GM19025 (cell line): ENCODE data around the gene UGT2A1.

Experiments
- ATAC-seq: cut with Tn5 transposase; IDR thresholded peaks from one replicate; pipeline ENCODE4 v1.9.1; 2021; ENCODE audit warnings: mild to moderate bottlenecking, low read depth, moderate library complexity; ENCODE audit not compliant: unreplicated experiment

Gene UGT2A1

DNA sequence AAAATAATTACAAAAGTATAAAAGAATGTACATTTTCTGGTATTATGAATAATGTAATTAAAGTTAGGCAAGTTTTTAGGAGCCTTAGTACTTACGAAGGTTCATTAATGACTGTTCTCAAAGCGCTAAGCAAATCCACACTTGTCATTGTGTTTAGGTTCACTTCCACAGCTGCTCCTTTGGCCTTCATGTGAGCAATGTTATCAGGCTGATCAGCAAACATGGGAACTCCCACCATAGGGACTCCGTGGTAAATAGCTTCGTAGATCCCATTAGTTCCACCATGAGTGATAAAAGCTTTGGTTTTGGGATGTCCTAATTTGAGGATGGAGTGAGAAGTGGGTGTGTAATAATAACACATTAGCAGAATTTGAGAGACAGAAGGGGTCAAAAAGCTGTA lies 58.7 kb downstream of the UGT2A1 start:
- no peak for ATAC-seq

DNA sequence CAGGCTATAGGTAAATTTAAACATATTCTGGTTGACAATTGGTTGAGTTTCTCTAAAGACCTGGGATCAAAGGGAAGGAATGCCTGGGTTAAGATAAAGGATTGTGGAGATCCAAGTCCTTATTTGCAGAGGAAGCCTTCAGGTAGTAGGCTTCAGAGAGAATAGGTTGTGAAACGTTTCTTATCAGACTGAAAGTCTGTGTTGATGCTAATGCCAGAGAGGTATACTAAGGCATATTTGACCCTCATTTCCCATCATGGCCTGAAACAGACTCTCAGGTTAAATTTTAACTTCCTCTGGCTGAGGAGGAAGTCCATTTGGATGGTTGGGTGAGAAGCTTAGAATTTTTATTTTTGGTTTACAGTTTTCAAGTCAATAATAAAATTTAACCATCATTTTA lies 61.7 kb downstream of the UGT2A1 start:
- no peak for ATAC-seq

DNA sequence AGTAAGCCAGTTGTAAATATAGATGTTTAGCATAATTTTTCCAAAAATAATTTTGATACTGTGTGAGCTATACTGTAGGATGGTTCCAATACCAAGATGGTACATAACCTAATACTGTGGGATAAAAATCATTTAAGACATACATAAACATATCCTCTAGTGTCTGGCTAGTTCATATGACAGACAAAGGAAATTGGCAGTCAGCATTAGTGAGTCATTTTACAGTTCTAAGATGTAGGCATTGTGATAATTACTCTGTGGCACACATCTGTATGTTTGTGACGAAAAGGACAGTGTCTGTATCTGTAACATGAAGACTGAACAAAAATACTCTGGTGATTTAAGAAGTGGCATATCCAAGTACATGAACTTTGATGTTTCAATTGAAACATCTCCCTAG lies 63.2 kb downstream of the UGT2A1 start:
- ATAC-seq, result no peak

DNA sequence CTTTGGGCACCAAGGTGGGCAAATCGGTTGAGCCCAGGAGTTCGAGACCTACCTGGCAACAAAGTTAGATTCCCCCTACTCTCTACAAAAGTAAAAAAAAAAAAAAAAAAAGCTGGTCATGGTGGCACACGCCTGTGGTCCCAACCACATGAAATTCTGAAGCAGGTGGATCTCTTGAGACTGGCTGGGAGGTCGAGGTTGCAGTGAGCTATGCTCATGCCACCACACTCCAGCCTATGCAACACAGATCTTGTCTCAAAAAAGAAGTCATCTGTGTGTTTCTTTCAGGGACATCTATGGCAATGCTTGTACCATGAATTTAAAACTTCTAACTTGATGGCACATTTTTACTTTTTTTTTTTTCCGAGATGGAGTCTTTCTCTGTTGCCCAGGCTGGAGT lies 68.9 kb downstream of the UGT2A1 start:
- no peak for ATAC-seq

DNA sequence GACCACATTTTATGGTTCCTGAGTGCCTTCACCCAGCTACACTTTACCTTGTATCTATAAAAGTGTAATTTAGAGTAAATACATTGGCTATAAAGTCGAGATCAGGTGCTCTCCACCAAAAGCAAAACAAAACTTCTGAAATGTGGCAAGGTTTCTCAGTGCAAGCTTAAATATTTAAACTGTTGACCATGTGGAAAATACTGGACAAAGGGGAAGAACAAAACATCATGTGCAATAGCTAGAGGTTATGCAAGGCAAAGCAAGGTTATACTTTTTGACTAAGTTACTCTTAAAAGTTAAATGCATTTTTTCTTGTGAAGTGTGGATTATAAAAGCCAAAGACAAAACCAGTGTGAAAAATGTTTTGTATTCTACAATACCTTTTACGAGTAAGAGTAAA lies 69.5 kb downstream of the UGT2A1 start:
- no peak for ATAC-seq

DNA sequence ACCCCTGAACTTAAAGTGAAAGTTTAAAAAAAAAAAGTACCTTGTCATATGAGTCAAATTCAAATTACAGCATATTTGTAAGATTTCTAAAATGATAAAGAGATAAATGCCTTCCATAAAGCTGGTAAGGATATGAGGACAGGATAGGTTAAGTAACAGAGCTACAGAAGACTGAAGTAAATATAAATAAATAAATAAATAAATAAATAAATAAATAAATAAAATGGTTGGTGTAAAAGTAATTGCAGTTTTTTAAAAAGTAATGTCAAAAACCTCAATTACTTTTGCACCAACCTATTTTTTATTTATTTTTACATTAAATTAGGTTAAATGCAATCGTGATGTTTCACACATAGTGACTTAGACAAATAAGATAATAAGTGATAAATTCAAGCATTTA lies 75.8 kb downstream of the UGT2A1 start:
- no peak for ATAC-seq

DNA sequence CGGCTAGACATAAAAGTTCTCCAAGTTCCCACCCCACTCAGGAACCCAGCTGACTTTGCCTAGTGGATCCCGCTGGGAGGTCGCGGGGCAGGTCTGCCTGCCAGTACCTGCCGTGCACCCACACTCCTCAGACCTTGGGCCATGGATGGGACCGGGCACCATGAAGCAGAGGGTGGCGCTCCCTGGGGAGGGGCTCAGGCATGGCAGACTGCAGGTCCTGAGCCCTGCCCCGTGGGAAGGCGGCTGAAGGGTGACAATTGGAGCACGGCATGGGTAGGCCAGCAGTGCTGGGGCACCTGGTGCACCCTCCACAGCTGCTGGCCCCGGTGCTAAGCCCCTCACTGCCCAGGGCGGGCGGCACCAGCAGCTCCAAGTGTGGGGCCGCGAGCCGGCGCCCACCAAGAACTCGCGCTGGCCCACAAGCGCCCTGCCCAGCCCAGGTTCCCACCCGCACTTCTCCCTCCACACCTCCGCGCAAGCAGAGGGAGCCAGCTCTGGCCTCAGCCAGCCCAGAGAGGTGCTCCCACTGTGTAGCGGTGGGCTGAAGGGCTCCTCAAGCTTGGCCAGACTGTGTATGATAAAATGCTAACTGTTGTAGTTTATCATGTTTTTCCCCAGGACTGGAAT lies 76.7 kb downstream of the UGT2A1 start:
- no peak for ATAC-seq

DNA sequence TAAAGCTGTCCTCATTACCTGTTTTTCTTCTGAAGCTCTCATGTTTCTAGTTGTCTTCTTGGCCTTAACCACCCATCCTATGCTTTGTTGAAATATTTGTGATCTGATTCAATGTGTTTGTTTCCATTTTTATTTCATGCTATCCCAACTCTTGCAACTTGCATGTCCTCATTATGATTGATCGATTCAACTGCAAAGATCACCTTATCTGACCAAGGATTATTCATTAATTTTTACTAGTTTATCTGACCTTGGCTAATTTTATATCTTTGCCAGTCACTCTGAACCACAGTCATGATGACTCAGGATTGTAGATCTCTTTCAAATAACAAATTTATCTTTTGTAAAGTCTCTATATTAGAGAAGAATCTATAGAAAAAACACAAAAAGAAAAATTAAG lies 84.3 kb downstream of the UGT2A1 start:
- no peak for ATAC-seq

DNA sequence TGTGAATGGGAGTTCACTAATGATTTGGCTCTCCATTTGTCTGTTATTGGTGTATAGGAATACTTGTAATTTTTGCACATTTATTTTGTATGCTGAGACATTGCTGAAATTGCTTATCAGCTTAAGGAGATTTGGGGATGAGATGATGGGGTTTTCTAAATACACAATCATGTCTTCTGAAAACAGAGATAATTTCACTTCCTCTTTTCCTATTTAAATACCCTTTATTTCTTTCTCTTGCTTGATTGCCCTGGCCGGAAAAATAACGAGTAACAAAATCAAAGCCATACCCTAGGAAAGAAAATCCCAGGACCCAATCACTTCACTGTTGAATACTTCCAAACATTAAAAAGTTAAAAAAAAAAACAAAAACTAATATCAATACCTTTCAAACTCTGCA lies 89.6 kb downstream of the UGT2A1 start:
- ATAC-seq, result no peak

DNA sequence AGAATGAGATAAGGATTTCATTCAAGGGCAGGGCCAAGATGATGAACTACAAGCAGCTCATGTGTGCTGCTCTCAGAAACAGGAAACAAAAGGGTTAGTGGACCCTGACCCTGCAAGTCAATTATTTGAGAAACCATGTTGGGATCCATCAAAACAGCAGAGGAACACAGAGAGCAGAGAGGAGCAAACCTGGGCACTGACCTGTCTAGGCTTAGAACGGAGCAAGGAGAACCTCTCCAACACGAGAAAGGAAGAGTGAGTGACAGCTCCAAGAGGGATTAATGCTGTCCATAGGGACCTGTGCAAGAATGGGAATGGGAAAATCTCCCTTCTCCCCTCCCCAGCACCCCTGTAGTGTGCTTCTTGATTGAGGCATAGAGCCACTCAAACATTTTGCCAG lies 103.4 kb downstream of the UGT2A1 start:
- ATAC-seq, result no peak

DNA sequence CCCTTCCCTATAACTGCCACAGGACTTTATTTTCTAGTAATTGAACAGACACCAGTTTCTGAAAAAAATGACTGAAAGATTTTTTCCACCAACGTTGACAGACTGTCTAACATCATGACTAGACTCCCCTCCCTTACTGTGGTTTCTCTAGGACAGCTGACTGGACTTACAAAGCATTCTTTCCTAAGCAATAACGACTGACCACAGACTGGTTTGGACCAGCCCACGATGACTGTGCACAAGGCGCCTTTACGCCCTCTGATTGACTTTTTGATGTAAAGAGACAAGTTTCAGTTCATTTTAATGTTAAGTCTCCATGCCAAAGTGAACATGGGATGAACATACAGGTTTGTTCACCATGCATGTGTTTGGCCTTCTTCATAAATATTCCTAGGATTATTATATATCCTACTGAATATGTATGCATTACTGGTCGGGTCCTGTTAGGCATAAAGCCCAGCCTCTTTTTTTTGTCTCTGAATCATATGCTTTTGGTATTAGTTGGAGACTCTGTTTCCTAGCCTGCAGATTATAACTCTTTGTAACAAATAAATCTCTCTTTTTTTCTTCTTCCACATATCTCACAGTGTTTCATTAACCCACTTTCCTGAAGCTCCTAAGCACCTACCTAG lies 106.8 kb downstream of the UGT2A1 start:
- no peak for ATAC-seq
